ENCODE results near the gene ZNF415.
A peak's percentile ranks its signal among the peaks of the same experiment; 100 is the strongest.

Gene ZNF415

GRCh38 chr19:53057904-53058580 is 74.7 kb downstream of the ZNF415 start:
- H3K4me3 ChIP-seq (ENCODE audit: low read depth in 1 of 5, low read length in 5 of 5), result peak overlapping the region in 3 of 5 donors; percentile 37 to 61 (median 47)

More at GRCh38 chr19:53057904-53058580, 74.7 kb downstream of the ZNF415 start:
- Histone ChIP-seq H3K9me3 (ENCODE audit: control insufficient read depth in 5 of 5, low read length in 5 of 5) (peaks cover 7 to 60% (median 32%) of the 10 kb centered on the region in 5 donors), H3K9ac (ENCODE audit: low read length in 5 of 5) (no peak overlapping the region), H3K4me1 (ENCODE audit: control insufficient read depth in 5 of 5, insufficient read depth in 5 of 5, low read length in 5 of 5) (peaks cover 0 to 5% (median 4%) of the 10 kb centered on the region in 5 donors), H3K27me3 (ENCODE audit: control insufficient read depth in 5 of 5, insufficient read depth in 4 of 5, low read length in 5 of 5) (peaks cover 0 to 10% (median 7%) of the 10 kb centered on the region in 5 donors), H3K36me3 (ENCODE audit: control insufficient read depth in 5 of 5, insufficient read depth in 5 of 5, low read length in 5 of 5) (no peaks in the 10 kb centered on the region), H3K27ac (ENCODE audit: low read depth, low read length) (no peak overlapping the region)

All from subcutaneous abdominal adipose tissue (tissue), 5 donors.